GM12865 (cell line): ENCODE results near the gene DEUP1.

Experiments used
- DNase-seq: peaks from one replicate; pipeline ENCODE4 v3.0.0; 2010; ENCODE audit warnings: low read depth
- H3K4me3 ChIP-seq: 2 replicates; pipeline ENCODE4 v1.5.1; 2011; ENCODE audit warnings: mild to moderate bottlenecking, low read depth, low read length, control low read depth
- CTCF ChIP-seq: IDR thresholded peaks from 2 replicates; pipeline ENCODE4 v1.5.1; 2011; ENCODE audit warnings: low read length, control low read depth, low read depth, inconsistent platforms; ENCODE audit not compliant: insufficient read depth; ENCODE audit errors: missing control alignments

DEUP1 gene

GRCh38 chr11:93393386-93393785 lies 62.8 kb downstream of the DEUP1 start:
- no peak for DNase-seq
- no peak for TF ChIP-seq CTCF
- no peak overlapping the region for H3K4me3 ChIP-seq

GRCh38 chr11:93394488-93394887 lies 63.9 kb downstream of the DEUP1 start:
- no peak for DNase-seq
- no peak for TF ChIP-seq CTCF
- no peak overlapping the region for H3K4me3 ChIP-seq

- TF ChIP-seq CTCF, result no peak
- no peak overlapping the region for H3K4me3 ChIP-seq
- DNase-seq, result no peak
Measured at GRCh38 chr11:93396316-93396715, 65.8 kb downstream of the DEUP1 start.

- TF ChIP-seq CTCF, result no peak
- no peak for DNase-seq
- no peak overlapping the region for H3K4me3 ChIP-seq
Measured at GRCh38 chr11:93403930-93404329, 73.4 kb downstream of the DEUP1 start.

- no peak for TF ChIP-seq CTCF
- H3K4me3 ChIP-seq, result no peak overlapping the region
- no peak for DNase-seq
Measured at GRCh38 chr11:93407777-93408401, 77.3 kb downstream of the DEUP1 start.

- no peak for DNase-seq
Measured at GRCh38 chr11:93410441-93410840, 79.9 kb downstream of the DEUP1 start.

More at GRCh38 chr11:93410441-93410840, 79.9 kb downstream of the DEUP1 start:
- no peak overlapping the region for H3K4me3 ChIP-seq
- no peak for TF ChIP-seq CTCF
